ENCODE results near the gene ALPL. TPM values are rescaled to one million over a fixed set of nuclear protein-coding genes. Genes with fewer than 3 reads are reported as not detected.

Gene ALPL
- total and polyA plus RNA-seq, 9 of the 15 experiments (the other 6 are each of a cell fraction or from before 2014, with no cell fraction given): 0.04 to 0.38 (median 0.18) TPM; not detected in 4

- DNase-seq (ENCODE audit: extremely low read depth in 1 of 4, low spot score in 3 of 4) (no peak), ATAC-seq (no peak), FAIRE-seq (no peak)
- Histone ChIP-seq H4K20me1 (replicated peaks; ENCODE audit: control insufficient read depth, insufficient read depth, low read length) (no peaks in the 10 kb centered on the region; the same call in 1 of the 2 replicates), H3K9ac (ENCODE audit: insufficient read depth in 1 of 2, low read depth in 2 of 2, low read length in 2 of 2) (peak overlapping the region in 1 of 2 experiments; percentile 50; a peak in 2 of 4 replicates), H3K36me3 (ENCODE audit: control insufficient read depth, insufficient read depth, low read length) (no peaks in the 10 kb centered on the region), H3K27ac (ENCODE audit: extremely low read depth, low read depth, low read length) (no peak overlapping the region), H3K9me1 (ENCODE audit: control insufficient read depth, insufficient read depth, low read length) (no peaks in the 10 kb centered on the region), H3K27me3 (ENCODE audit: control insufficient read depth in 2 of 2, insufficient read depth in 2 of 2, low read length in 2 of 2) (peaks cover 10 to 31% of the 10 kb centered on the region in 2 experiments), H3K4me3 (no peak overlapping the region), H3K9me3 (replicated peaks; ENCODE audit: control insufficient read depth, insufficient read depth, low read depth, low read length) (no peaks in the 10 kb centered on the region), H3K4me1 (replicated peaks in 1 of 2; ENCODE audit: control insufficient read depth in 2 of 2, insufficient read depth in 2 of 2, low read length in 2 of 2) (peaks cover 21 to 36% of the 10 kb centered on the region in 2 experiments; a peak in 4 of 5 replicates), H3K79me2 (ENCODE audit: control insufficient read depth, insufficient read depth, low read length) (no peaks in the 10 kb centered on the region), H3K4me2 (ENCODE audit: insufficient read depth, low read length) (no peak overlapping the region), H2AFZ (ENCODE audit: low read depth, low read length) (peak overlapping the region; percentile 5; the same call in 1 of the 2 replicates)
- intact Hi-C loops (cut with micrococcal nuclease): no loop called here
- ChIA-PET CTCF (ENCODE audit: low intra/inter-chr PET ratio) (no interaction called here), POLR2A (interaction anchor here (1.7 kb wide), 1 partner anchor 10 kb away, joined by 4 read pairs; no protein-coding TSS in a partner anchor)
- in situ Hi-C loops (cut with MboI): loop anchor here (5.0 kb wide), 1 partner anchor 74 kb away; no protein-coding TSS in a partner anchor
- WGBS (ENCODE audit: insufficient coverage, low coverage, missing lambda C conversion rate): 29% methylated on average over 12 of the region's 12 CpGs
- TF ChIP-seq ARHGAP35 (IDR thresholded peaks at IDR 0.05; ENCODE audit: partially characterized antibody): no peak
- no peak for TF ChIP-seq HNRNPH1 (optimal IDR thresholded peaks at IDR 0.05; ENCODE audit: low read depth, low read length)
- no peak for TF ChIP-seq THRB (CRISPR knock-in tag; conservative IDR thresholded peaks at IDR 0.05)
- TF ChIP-seq CXXC5 (CRISPR knock-in tag; IDR thresholded peaks at IDR 0.05): no peak
- TF ChIP-seq HMGN3 (IDR thresholded peaks at IDR 0.05; ENCODE audit: borderline replicate concordance, extremely low read depth, insufficient read length, low read depth, low read length): no peak
- no peak for TF ChIP-seq ZBTB33 (CRISPR knock-in tag; IDR thresholded peaks at IDR 0.05)
- no TSS peak for BruUV-seq (replicated peaks)
These were observed 77.0 kb downstream of the ALPL start for GRCh38 chr1:21586222-21586621.
